HEK293T (cell line): ENCODE data around the gene RPL22.

ENCODE experiments used
- CTCF ChIA-PET: fragments of 350-600 bp; formaldehyde crosslinking; extraction: SDS; loops from one replicate; lab custom pipeline; 2021; ENCODE audit warnings: antibody characterized with exemption, inconsistent platforms; lab: Yijun Ruan, JAX
- POLR2A ChIA-PET: fragments of 350-600 bp; formaldehyde crosslinking; extraction: SDS; loops from one replicate; lab custom pipeline; 2020; ENCODE audit warnings: antibody characterized with exemption, inconsistent platforms; lab: Yijun Ruan, JAX
- DNase-seq: peaks from one replicate; pipeline ENCODE4 v3.0.0; 2012; ENCODE audit warnings: mixed read lengths; ENCODE audit errors: extremely low spot score
- ARNT ChIP-seq: fragments of 450-650 bp; IDR thresholded peaks from 2 replicates; pipeline ENCODE4 v1.6.1; 2017; ENCODE audit warnings: mild to moderate bottlenecking
- BHLHE40 ChIP-seq: fragments of 450-650 bp; IDR thresholded peaks from 2 replicates; pipeline ENCODE4 v1.6.1; 2016; ENCODE audit warnings: mild to moderate bottlenecking, moderate library complexity, borderline replicate concordance
- CTBP1 ChIP-seq: fragments of 450-650 bp; IDR thresholded peaks from 2 replicates; pipeline ENCODE4 v1.6.1; 2016; ENCODE audit warnings: borderline replicate concordance
- ELF4 ChIP-seq: fragments of 450-650 bp; IDR thresholded peaks from 2 replicates; pipeline ENCODE4 v1.6.1; 2017; ENCODE audit warnings: antibody characterized with exemption
- FOXA1 ChIP-seq: fragments of 450-650 bp; IDR thresholded peaks from 2 replicates; pipeline ENCODE4 v1.6.1; 2016; ENCODE audit warnings: mild to moderate bottlenecking
- FOXK2 ChIP-seq: fragments of 450-650 bp; IDR thresholded peaks from 2 replicates; pipeline ENCODE4 v1.6.1; 2016; ENCODE audit warnings: mild to moderate bottlenecking
- FOXM1 ChIP-seq: fragments of 450-650 bp; IDR thresholded peaks from 2 replicates; pipeline ENCODE4 v1.6.1; 2017; ENCODE audit warnings: mild to moderate bottlenecking, borderline replicate concordance
- HDGF ChIP-seq: fragments of 450-650 bp; IDR thresholded peaks from 2 replicates; pipeline ENCODE4 v1.6.1; 2017; ENCODE audit warnings: antibody characterized with exemption, borderline replicate concordance
- L3MBTL2 ChIP-seq: fragments of 450-650 bp; conservative IDR thresholded peaks from 2 replicates; pipeline ENCODE4 v1.6.1; 2016; ENCODE audit warnings: mild to moderate bottlenecking
- LEF1 ChIP-seq: fragments of 450-650 bp; IDR thresholded peaks from 2 replicates; pipeline ENCODE4 v1.6.1; 2017; ENCODE audit warnings: mild to moderate bottlenecking, borderline replicate concordance
- NFRKB ChIP-seq: fragments of 450-650 bp; IDR thresholded peaks from 2 replicates; pipeline ENCODE4 v1.6.1; 2016; ENCODE audit warnings: mild to moderate bottlenecking, moderate library complexity
- SP1 ChIP-seq: fragments of 450-650 bp; IDR thresholded peaks from 2 replicates; pipeline ENCODE4 v1.6.1; 2017
- SUZ12 ChIP-seq: fragments of 450-650 bp; IDR thresholded peaks from 2 replicates; pipeline ENCODE4 v1.6.1; 2016; ENCODE audit warnings: mild to moderate bottlenecking
- TARDBP ChIP-seq: fragments of 450-650 bp; IDR thresholded peaks from 2 replicates; pipeline ENCODE4 v1.6.1; 2016
- ZNF384 ChIP-seq: fragments of 450-650 bp; IDR thresholded peaks from 2 replicates; pipeline ENCODE4 v1.6.1; 2016
- TF ChIP-seq, protein P1 (sequence below): fragments of 450-650 bp; IDR thresholded peaks from 2 replicates; pipeline ENCODE4 v1.6.1; 2016

RPL22 gene

DNA sequence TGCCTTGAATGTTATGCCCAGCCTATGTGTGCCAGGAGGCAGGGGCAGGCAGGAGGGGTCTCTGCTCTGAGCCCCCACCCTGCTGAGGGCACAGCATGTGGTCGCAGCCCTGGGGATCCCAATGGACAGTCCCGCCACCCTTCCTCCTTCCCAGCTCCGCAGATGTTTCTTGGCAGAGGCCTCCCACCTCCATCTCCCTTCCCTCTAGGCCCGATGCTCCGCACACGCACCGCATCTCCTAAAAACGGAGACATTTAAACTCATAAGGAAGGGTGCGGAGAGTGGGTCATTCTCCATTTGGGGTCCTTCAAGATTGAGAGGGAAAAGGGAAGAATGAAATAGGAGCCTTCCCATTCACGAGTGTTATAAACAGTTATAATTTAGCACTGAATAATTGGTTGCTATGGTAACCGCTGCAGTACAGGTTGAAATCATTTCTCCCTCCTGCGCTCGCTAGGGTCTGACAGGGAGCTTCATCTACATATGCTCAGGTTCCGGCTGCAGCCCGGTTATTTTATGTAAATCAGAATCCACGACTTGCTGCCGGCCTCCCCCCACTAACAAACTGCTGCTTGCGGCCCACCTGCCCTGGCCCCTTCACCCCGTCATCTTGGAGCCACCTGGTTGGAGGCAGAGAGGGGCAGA, 35.3 kb downstream of the RPL22 start:
- ChIA-PET POLR2A (no interaction called here), CTCF (no interaction called here)
- no peak for DNase-seq
- TF ChIP-seq NFRKB (no peak), ELF4 (no peak), SP1 (no peak)

DNA sequence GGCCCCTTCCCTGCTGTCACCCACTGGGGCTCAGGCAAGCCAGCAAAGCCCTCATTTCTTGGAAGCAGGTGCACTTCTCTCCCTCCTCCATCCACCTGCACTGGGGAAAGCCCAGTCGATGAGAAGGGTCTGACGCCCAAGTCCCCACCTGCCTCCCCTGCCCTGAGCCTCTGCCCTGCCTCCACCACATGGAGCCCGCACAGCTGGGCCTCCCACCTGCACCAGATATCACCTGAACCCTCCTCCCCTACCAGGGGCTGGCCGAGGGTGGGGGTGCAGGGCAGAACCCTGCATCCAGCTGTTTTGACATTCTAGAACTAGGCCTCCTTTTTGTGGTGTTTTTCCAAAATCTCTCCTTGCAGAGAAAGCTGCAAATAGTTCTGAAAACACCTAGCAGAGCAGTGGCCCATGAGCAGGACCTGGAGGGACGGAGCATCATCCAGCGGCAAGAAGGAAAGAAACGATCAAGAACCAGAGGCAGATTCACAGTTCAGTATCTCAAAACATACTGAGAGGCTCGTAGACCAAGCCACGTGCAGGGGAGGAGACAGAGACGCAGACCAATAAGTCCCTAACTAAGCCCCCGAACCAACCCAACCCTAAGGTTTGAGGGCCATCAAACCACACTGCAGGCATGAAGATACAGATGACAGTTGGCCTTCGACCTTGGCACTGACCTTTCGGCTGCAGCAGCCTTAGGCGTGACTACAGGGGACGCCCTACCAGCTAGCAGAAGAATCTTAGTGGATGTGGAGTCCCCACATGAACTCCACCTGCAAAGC, 36.0 kb downstream of the RPL22 start:
- DNase-seq: no peak
- ChIA-PET CTCF (no interaction called here), POLR2A (interaction anchor here (1.2 kb wide), 1 partner anchor 47 kb away, joined by 3 read pairs; no protein-coding TSS in a partner anchor)
- TF ChIP-seq CTBP1 (no peak), FOXA1 (no peak), SP1 (no peak), LEF1 (no peak), NFRKB (no peak), BHLHE40 (no peak), ZNF384 (no peak), HDGF (no peak), SUZ12 (no peak)
- TF ChIP-seq, protein P1, sequence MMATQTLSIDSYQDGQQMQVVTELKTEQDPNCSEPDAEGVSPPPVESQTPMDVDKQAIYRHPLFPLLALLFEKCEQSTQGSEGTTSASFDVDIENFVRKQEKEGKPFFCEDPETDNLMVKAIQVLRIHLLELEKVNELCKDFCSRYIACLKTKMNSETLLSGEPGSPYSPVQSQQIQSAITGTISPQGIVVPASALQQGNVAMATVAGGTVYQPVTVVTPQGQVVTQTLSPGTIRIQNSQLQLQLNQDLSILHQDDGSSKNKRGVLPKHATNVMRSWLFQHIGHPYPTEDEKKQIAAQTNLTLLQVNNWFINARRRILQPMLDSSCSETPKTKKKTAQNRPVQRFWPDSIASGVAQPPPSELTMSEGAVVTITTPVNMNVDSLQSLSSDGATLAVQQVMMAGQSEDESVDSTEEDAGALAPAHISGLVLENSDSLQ: no peak

DNA sequence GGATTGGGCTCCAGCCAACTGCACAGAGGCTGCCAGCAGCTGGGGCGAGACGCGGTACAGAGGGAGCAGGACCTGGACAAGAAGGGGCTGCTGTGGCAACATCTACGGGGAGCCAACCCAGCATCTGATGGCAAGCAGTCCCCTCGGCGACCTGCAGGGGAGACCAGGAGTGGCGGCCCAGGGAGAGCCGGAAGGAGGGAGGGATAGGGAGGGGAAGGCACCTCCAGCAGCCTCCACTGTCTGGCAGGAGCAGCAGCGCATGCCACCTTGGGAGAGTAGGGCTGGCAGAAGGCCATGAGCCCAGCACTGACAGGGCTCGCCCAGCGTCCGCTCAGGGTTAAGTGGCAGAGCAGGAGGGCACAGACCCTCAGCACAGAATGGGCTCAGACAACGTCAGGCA, 36.6 kb downstream of the RPL22 start:
- ChIA-PET CTCF (no interaction called here), POLR2A (interaction anchor here (1.2 kb wide), 1 partner anchor 46 kb away, joined by 3 read pairs; no protein-coding TSS in a partner anchor)
- TF ChIP-seq TARDBP (no peak), L3MBTL2 (no peak), LEF1 (no peak), SUZ12 (no peak), BHLHE40 (no peak), FOXM1 (no peak), FOXA1 (no peak), ELF4 (no peak), CTBP1 (no peak), NFRKB (no peak), ZNF384 (no peak), SP1 (no peak), ARNT (no peak)
- DNase-seq: peak; percentile 47

DNA sequence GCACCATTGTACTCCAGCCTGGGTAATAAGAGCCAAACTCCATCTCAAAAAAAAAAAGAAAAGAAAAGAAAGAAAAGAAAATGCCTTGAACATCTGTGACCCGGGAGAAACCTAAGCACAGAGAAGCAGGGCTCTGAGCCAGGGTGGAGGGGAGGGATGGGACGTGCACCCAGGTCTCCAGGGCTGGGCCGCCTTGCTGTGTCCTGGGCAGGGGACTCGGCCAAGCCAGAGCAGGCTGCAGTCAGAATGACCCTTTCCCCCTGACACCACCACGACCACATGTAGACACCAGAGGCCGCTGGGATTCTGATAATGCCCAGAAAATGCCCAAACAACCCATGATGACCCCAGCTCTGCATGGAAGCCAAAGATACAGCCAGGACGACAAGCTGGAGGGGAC, 37.1 kb downstream of the RPL22 start:
- TF ChIP-seq CTBP1: no peak
- no peak for DNase-seq
- CTCF ChIA-PET: no interaction called here
- POLR2A ChIA-PET: interaction anchor here (1.2 kb wide), 1 partner anchor 46 kb away, joined by 3 read pairs; no protein-coding TSS in a partner anchor

DNA sequence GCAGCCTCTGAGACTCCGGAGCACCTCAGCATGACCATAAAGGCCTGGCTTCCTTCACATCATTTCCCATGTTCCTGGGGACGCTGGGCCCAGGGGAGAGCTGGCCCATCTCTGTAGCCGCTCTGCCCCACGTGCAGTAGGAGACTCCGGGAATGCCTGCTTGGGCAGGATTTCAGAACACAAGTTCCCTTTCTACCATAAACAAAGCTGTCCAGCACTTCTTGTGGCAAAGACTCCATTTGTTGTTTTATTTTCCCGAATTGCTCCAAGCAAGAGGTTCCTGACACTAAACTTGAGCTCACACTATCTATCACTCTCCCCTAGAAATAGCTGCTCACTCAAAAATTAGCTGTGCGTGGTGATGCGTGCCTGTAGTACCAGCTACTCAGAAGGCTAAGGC, 41.2 kb downstream of the RPL22 start:
- CTCF ChIA-PET: interaction anchor here (1.3 to 1.8 kb wide), 2 partner anchors 8 to 46 kb away, joined by 5 read pairs; no protein-coding TSS in a partner anchor
- POLR2A ChIA-PET: interaction anchor here (1.6 kb wide), 1 partner anchor 10 kb away, joined by 4 read pairs; no protein-coding TSS in a partner anchor
- TF ChIP-seq FOXM1: no peak

DNA sequence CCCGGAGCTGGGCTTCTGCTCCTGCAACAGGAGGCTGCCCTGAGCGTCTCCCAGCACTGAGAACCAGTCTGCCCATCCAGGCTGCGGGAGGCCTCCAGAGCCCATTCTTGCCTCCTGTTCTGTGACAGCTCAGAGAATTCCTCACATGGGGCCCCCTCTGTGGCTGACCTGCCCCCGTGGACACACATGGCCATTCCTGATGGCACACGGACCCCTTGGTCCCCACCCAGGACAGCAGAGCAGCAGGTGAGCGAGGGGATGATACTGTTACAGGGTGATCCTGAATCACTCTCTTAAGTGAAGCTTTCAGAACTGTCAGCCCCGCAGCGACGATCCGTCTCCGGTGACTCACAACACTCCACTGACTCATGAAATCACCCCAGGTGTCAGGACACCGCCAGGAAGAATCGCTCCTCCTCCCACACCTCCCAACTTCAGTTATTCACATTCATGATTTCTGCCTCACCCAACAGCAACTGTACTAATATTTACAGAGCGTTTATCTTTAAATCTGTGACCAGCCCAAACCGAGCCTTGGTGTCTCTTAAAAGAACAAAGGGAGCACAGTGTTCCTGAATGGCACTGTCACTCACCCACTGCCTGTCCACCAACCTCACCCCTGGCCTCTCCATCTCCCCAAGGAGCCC, 41.7 kb downstream of the RPL22 start:
- CTCF ChIA-PET: interaction anchor here (1.3 to 1.8 kb wide), 2 partner anchors 9 to 47 kb away, joined by 5 read pairs; no protein-coding TSS in a partner anchor
- POLR2A ChIA-PET: interaction anchor here (1.6 kb wide), 1 partner anchor 9 kb away, joined by 4 read pairs; no protein-coding TSS in a partner anchor
- TF ChIP-seq ELF4: no peak
- TF ChIP-seq LEF1: no peak
- TF ChIP-seq, protein P1: peak; percentile 42; the same call in 1 of the 2 replicates
- no peak for TF ChIP-seq NFRKB
- TF ChIP-seq SUZ12: no peak
- no peak for TF ChIP-seq SP1
- TF ChIP-seq ARNT: no peak
- no peak for DNase-seq

More for the DNA sequence above, 41.2 kb downstream of the RPL22 start:
- DNase-seq: no peak

DNA sequence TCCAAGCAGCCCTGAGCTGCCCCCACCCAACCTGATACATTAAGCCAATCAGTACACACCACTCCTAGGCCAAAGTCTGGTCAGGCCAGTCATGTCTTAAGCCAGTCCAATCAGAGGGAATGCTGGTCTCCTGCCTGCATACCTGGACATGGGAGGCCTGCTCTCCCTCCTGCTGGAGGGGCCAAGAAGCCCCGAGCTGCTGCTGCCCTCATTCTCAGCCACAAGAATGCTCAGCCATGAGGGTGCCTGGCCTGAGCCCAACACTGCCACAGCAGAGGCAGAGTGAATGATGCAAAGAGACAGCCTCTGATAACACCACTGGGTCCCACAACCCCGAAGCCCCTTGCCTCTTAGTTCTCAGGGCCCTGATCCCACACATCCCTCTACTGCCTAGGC, 42.3 kb downstream of the RPL22 start:
- TF ChIP-seq NFRKB (no peak), SP1 (no peak), ELF4 (no peak), FOXM1 (no peak), ZNF384 (no peak), BHLHE40 (no peak), TARDBP (no peak), CTBP1 (no peak), SUZ12 (no peak), HDGF (no peak), FOXK2 (no peak), LEF1 (no peak)
- TF ChIP-seq, protein P1: no peak
- DNase-seq: no peak
- ChIA-PET POLR2A (interaction anchor here (1.6 kb wide), 1 partner anchor 8 kb away, joined by 4 read pairs; no protein-coding TSS in a partner anchor), CTCF (interaction anchor here (1.8 kb wide), 1 partner anchor 47 kb away, joined by 5 read pairs; no protein-coding TSS in a partner anchor)
